Upper lobe of left lung (tissue), 6 donors: ENCODE results near the gene ARHGAP26. TPM values are rescaled to one million over a fixed set of nuclear protein-coding genes. Genes with fewer than 3 reads are reported as not detected.

Experiments
- ATAC-seq, 2 donors: fragments of 200-7000 bp; cut with Tn5 transposase; one replicate each; pipeline ENCODE4 v1.9.1; 2022; ENCODE audit warnings: mild to moderate bottlenecking in 2 of 2, moderate library complexity in 2 of 2; ENCODE audit not compliant: low FRiP score in 2 of 2
- DNase-seq, 2 donors: peaks; one replicate each; pipeline ENCODE4 v3.0.0-alpha.2; 2019 to 2020
- H3K27ac ChIP-seq, 4 donors: fragments of 200-600 bp; sonication (generic); one replicate each; pipeline ENCODE4 v1.5.1; 2016 to 2019
- H3K27me3 ChIP-seq, 4 donors: fragments of 200-600 bp; sonication (generic); one replicate each; pipeline ENCODE4 v1.5.1; 2017 to 2019
- H3K36me3 ChIP-seq, 4 donors: fragments of 200-600 bp; sonication (generic); one replicate each; pipeline ENCODE4 v1.5.1; 2016 to 2019
- H3K4me1 ChIP-seq, 4 donors: fragments of 200-600 bp; sonication (generic); one replicate each; pipeline ENCODE4 v1.5.1; 2018 to 2019
- H3K4me3 ChIP-seq, 4 donors: fragments of 200-600 bp; sonication (generic); one replicate each; pipeline ENCODE4 v1.5.1; 2017 to 2019; ENCODE audit warnings: mild to moderate bottlenecking in 2 of 4, moderate library complexity in 1 of 4
- H3K9me3 ChIP-seq, 4 donors: fragments of 200-600 bp; sonication (generic); one replicate each; pipeline ENCODE4 v1.5.1; 2018 to 2019
- EP300 ChIP-seq, 4 donors: sonication (generic); formaldehyde crosslinking; IDR thresholded peaks; one replicate each; pipeline ENCODE4 v1.5.1; 2017; ENCODE audit warnings: antibody characterized with exemption in 4 of 4, control low read depth in 2 of 4
- POLR2A ChIP-seq, 4 donors: fragments of 450-650 bp; IDR thresholded peaks; one replicate each; pipeline ENCODE4 v1.5.1; 2016 to 2017; ENCODE audit warnings: antibody characterized with exemption in 4 of 4, mild to moderate bottlenecking in 2 of 4
- POLR2AphosphoS5 ChIP-seq, 2 donors: sonication (generic); formaldehyde crosslinking; IDR thresholded peaks; one replicate each; pipeline ENCODE4 v1.5.1; 2017; ENCODE audit warnings: antibody characterized with exemption in 2 of 2
- WGBS, 2 donors: methylation state at CpG; one replicate each; pipeline ENCODE4 v1.1.5; 2017 to 2018; 5-methylcytosine and 5-hydroxymethylcytosine counted together
- total RNA-seq, 6 donors: library from RNA; depleted of rRNA in 4 of 6; stranded (reverse); fragments of >200 nt in 4 of 6; gene quantifications; one replicate each; pipeline versions ENCODE4 v1.1.0 to v1.2.1, GENCODE V29; 2016 to 2021
- TF ChIP-seq, protein P1 (sequence below), 6 experiments: fragments of 450-650 bp in 4 of 6; fragments of 200-600 bp in 2 of 6; sonication (generic) in 2 of 6; IDR thresholded peaks; one replicate each; pipeline ENCODE4 v1.5.1; 2016 to 2019; ENCODE audit warnings: antibody characterized with exemption in 6 of 6
- donor health status: DM: no; HTN: no; CAD: no; lungs with moderate emphysema.
- donor health status: DM: no; HTN: yes; CAD: no; lungs with severe emphysema.

The ARHGAP26 gene
- total RNA-seq, 6 donors from 2014 or later, result 34.9 to 90.1 (median 38.9) TPM

DNA sequence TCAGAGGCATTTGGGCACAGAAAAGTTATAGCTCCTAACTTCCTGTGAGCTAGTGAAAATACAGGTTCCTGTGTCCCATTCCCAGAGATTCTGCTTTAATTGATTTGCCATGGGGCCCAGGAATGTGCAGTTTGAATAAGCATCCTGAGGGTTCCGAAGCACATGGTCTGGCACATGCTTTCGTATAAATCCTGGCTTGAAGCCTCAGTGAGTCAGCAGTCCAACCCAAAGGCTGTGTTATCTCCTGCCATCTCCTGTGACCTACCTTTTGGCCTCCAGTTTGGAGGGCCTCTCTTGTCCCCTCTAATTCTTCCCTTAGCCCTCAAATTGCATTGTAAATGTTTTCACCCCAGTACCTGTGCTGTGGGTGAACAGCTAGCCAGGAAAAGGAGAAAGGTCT lies 449.5 kb downstream of the ARHGAP26 start:
- no peaks in the 10 kb centered on the region for H3K27me3 ChIP-seq
- TF ChIP-seq EP300 (IDR thresholded peaks at IDR 0.05) (no peak), POLR2AphosphoS5 (IDR thresholded peaks at IDR 0.05) (no peak), POLR2A (IDR thresholded peaks at IDR 0.05) (no peak)
- TF ChIP-seq, protein P1, sequence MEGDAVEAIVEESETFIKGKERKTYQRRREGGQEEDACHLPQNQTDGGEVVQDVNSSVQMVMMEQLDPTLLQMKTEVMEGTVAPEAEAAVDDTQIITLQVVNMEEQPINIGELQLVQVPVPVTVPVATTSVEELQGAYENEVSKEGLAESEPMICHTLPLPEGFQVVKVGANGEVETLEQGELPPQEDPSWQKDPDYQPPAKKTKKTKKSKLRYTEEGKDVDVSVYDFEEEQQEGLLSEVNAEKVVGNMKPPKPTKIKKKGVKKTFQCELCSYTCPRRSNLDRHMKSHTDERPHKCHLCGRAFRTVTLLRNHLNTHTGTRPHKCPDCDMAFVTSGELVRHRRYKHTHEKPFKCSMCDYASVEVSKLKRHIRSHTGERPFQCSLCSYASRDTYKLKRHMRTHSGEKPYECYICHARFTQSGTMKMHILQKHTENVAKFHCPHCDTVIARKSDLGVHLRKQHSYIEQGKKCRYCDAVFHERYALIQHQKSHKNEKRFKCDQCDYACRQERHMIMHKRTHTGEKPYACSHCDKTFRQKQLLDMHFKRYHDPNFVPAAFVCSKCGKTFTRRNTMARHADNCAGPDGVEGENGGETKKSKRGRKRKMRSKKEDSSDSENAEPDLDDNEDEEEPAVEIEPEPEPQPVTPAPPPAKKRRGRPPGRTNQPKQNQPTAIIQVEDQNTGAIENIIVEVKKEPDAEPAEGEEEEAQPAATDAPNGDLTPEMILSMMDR (IDR thresholded peaks at IDR 0.05), result no peak
- no peaks in the 10 kb centered on the region for H3K9me3 ChIP-seq
- ATAC-seq (no peak), DNase-seq (no peak)
- peaks cover 21 to 60% (median 33%) of the 10 kb centered on the region in 4 donors for H3K4me1 ChIP-seq
- 75 to 80% methylated on average over 2 of the region's 2 CpGs for WGBS, 2 donors
- no peak overlapping the region for H3K4me3 ChIP-seq
- peak overlapping the region in 2 of 4 donors; percentile 53 to 74 for H3K27ac ChIP-seq
- peaks cover 0 to 10% (median 2%) of the 10 kb centered on the region in 4 donors for H3K36me3 ChIP-seq

- DNase-seq (no peak), ATAC-seq (peak in 1 of 2 donors; percentile 19)
- Histone ChIP-seq H3K27me3 (no peaks in the 10 kb centered on the region), H3K27ac (peak overlapping the region; percentile 9 to 74 (median 34)), H3K36me3 (peaks cover 0 to 5% (median 0%) of the 10 kb centered on the region in 4 donors), H3K9me3 (no peaks in the 10 kb centered on the region), H3K4me3 (peak overlapping the region in 1 of 4 donors; percentile 11), H3K4me1 (peaks cover 21 to 60% (median 33%) of the 10 kb centered on the region in 4 donors)
- TF ChIP-seq POLR2A (IDR thresholded peaks at IDR 0.05) (no peak), POLR2AphosphoS5 (IDR thresholded peaks at IDR 0.05) (no peak), EP300 (IDR thresholded peaks at IDR 0.05) (no peak)
- TF ChIP-seq, protein P1 (IDR thresholded peaks at IDR 0.05), result no peak
- WGBS, 2 donors, result 36 to 59% methylated on average over 3 of the region's 3 CpGs
Observed at GRCh38 chr5:143220748-143221251, 450.6 kb downstream of the ARHGAP26 start.

DNA sequence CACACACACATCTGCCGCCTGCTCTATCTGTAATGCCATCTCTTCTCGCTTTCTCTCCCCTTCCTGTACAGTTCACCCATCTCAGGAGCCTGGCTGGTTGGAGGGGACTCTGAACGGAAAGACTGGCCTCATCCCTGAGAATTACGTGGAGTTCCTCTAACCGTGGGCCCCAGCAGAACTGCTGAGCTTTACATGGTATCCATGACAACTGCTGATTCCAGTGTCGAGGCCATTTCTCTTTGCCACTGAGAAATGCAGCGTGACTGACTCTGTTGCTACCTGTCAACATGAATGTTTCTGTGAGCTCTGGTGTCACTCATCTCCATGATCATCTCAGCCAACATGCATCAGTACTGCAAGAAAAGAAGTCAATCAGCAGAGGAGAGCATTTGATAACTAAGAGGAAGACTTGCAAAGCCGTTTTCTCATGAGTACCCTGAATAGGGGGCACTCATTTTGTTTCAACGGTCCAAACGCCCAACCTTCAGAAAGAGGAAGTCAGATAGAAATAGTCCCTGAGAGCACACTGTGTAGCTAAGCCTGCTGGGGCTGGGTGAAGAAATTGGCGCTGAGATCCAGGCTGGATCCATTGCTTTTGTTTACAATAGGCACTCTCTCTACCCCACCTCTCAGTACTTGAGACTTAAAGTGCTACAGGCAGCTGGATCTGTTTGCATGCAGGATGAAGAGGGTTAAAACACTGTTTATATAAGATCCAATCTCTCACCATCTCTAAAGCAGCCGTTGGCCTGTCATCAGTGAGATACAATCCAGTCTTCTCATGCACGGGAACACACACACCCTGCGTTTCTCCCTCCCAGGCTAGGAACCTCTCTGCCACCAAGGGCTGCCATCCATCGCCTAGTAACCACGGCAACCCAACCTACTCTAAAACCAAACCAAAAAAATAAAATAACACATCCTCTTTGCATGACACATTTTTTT lies 452.4 kb downstream of the ARHGAP26 start:
- no peak for DNase-seq
- H3K27me3 ChIP-seq, result no peaks in the 10 kb centered on the region
- 23 to 26% methylated on average over 16 of the region's 16 CpGs for WGBS, 2 donors
- H3K9me3 ChIP-seq, result no peaks in the 10 kb centered on the region
- H3K4me3 ChIP-seq, result peak overlapping the region in 1 of 4 donors; percentile 2
- H3K36me3 ChIP-seq, result peaks cover 0 to 3% (median 0%) of the 10 kb centered on the region in 4 donors
- H3K4me1 ChIP-seq, result peaks cover 21 to 49% (median 27%) of the 10 kb centered on the region in 4 donors
- peak in 1 of 2 donors; percentile 29 for TF ChIP-seq POLR2AphosphoS5 (IDR thresholded peaks at IDR 0.05)
- TF ChIP-seq EP300 (IDR thresholded peaks at IDR 0.05), result no peak
- ATAC-seq, result peak; percentile 63 to 65
- peak overlapping the region; percentile 48 to 74 (median 52) for H3K27ac ChIP-seq

GRCh38 chr5:143224672-143225071 lies 454.5 kb downstream of the ARHGAP26 start:
- Histone ChIP-seq H3K27ac (no peak overlapping the region), H3K36me3 (peaks cover 0 to 3% (median 0%) of the 10 kb centered on the region in 4 donors), H3K4me3 (no peak overlapping the region), H3K27me3 (no peaks in the 10 kb centered on the region), H3K9me3 (no peaks in the 10 kb centered on the region), H3K4me1 (peaks cover 21 to 35% (median 26%) of the 10 kb centered on the region in 4 donors)
- no peak for DNase-seq
- no peak for ATAC-seq
- 96 to 98% methylated on average over 5 of the region's 5 CpGs for WGBS, 2 donors
- TF ChIP-seq POLR2A (IDR thresholded peaks at IDR 0.05) (no peak), POLR2AphosphoS5 (IDR thresholded peaks at IDR 0.05) (no peak), EP300 (IDR thresholded peaks at IDR 0.05) (no peak)

DNA sequence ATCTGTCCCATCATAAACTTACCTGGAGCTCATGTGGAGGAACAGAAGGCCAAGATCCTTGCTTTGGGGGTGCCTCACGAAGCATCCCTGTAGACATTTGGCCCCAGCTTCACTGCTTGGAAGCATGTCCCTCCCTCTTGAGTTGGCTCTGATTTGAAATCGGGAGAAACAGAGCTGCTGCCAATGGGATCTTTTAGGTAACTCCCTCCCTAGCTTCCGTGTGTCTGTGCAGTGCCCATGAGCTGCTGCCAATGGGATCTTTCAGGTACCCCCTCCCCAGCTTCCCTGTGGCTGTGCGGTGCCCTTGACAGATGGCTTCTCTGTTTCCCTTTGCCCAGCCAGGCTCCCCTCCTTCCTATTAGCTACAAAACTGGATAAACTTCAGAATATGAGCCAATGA lies 455.3 kb downstream of the ARHGAP26 start:
- TF ChIP-seq POLR2AphosphoS5 (IDR thresholded peaks at IDR 0.05) (no peak), EP300 (IDR thresholded peaks at IDR 0.05) (no peak), POLR2A (IDR thresholded peaks at IDR 0.05) (no peak)
- TF ChIP-seq, protein P1 (IDR thresholded peaks at IDR 0.05), result no peak
- Histone ChIP-seq H3K27ac (no peak overlapping the region), H3K4me1 (peaks cover 18 to 35% (median 27%) of the 10 kb centered on the region in 4 donors), H3K9me3 (no peaks in the 10 kb centered on the region), H3K27me3 (no peaks in the 10 kb centered on the region), H3K4me3 (no peak overlapping the region), H3K36me3 (peaks cover 0 to 3% (median 0%) of the 10 kb centered on the region in 4 donors)
- DNase-seq (no peak), ATAC-seq (no peak)
- 98 to 100% methylated on average over 3 to 4 of the region's 4 CpGs for WGBS, 2 donors
